Right renal pelvis (tissue), 4 donors: ENCODE data around the gene IRAK2. TPM values are rescaled to one million over a fixed set of nuclear protein-coding genes. Genes with fewer than 3 reads are reported as not detected.
A peak's percentile ranks its signal among the peaks of the same experiment; 100 is the strongest.

Experiments
- DNase-seq, 4 donors: peaks; one replicate each; pipeline ENCODE4 v3.0.0-alpha.2; 2013; ENCODE audit warnings: low read depth in 4 of 4, low spot score in 3 of 4, missing footprints in 1 of 4
- polyA plus RNA-seq, 4 donors: library from polyadenylated mRNA; unstranded; fragments of 120-200 nt; gene quantifications; one replicate each; pipeline ENCODE4 v1.2.1, GENCODE V29; 2013; ENCODE audit not compliant: insufficient read length in 4 of 4

Gene IRAK2
- polyA plus RNA-seq, 4 donors, result 0.65 to 1.1 (median 0.88) TPM

DNA sequence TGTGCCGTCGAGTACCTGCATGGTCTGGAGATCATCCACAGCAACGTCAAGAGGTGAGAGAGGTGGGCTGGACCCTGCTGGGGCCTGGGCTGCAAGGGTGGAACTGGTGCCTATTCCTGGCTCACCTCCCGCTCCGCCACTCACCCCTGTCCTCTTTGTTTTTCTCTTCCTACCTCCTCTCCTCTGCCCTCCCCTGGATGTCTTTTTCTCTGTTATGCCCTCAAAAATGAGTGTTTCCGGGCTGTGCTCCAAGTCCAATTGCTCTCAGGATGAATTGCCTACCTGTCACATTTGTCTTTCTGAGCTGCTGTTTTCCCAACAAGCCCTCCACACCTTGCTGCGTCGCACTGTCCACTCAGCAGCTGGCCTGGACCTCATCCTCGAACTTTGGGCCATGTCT is 55.0 kb downstream of the IRAK2 start:
- no peak for DNase-seq

DNA sequence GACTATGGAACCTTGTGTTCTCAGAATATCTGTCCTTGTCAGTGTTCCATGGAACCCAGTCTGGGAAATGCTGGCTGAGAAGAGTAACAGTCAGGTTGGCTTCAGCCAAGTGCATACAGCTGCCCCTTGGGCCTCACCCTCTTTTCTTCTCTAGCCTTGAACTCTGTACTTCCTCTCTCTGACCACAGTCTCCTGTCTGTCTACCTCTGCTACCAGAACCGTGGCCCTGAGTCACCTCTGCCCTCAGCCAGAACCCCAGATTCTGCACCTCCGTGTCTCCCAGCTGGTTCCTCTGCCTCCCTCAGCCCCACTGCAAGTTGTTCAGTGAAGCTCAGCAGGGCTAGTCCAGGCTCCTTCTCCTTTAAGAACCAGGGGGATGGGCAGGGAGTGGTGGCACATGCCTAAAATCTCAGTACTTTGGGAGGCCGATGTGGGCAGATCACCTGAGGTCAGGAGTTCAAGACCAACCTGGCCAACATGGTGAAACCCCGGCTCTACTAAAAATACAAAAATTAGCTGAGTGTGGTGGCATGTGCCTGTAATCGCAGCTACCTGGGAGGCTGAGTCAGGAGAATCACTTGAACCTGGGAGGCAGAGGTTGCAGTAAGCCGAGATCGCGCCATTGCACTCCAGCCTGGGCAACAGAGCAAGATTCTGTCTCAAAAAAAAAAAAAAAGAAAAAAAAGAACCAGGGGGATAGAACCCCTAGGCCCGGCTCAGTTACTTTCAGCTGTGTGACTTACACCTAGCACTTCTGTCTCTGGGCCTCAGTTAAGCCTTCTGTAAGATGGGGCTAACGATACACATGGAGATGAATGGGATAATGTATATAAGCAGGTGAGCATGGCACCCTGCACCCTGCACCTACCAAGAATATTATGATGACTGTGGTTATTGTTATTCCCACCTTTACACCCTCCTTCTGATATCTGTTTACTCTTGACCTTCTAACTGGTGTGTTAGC is 59.2 kb downstream of the IRAK2 start:
- DNase-seq, result no peak

DNA sequence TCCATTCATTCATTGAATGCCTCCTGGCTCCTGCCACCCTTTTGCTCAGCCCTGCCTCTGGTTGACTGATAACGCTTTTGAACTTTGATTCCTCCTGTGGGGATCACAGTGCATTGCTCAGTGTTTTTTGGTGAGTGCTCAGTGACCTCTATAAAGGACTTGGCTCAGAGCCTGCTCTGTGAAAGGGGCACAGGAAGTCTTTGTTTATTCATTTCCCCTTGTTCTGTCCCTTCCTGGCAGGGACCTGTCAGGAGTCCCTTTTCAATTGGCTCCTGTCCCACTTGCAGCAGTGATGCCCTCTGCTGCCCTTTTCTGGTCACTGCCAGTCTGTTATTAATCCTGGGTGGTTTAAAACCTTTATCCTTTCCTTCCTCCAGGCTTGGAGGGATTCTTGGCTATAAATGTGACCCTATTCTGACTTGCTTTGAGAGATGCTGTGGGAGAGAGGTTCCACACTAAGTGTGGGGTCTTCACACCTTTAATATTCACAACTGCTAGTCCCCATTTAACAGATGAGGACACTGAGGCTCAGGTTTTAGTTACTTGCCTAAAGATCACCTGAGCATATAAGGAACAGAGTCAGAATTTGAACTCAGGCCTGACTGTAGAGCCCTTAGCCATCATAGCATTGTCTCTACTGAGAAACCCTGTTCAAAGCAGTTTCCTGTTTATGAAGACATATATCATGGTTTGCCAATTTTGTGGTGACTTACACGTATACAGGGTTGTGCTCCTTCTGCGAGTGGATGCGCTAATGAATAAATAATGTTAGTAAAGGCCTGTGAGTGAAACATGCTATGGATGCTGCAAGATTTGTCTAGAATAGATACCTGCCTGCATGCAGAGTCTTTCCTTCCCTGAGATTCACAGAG is 60.3 kb downstream of the IRAK2 start:
- DNase-seq, result peak in 1 of 4 donors; percentile 48

DNA sequence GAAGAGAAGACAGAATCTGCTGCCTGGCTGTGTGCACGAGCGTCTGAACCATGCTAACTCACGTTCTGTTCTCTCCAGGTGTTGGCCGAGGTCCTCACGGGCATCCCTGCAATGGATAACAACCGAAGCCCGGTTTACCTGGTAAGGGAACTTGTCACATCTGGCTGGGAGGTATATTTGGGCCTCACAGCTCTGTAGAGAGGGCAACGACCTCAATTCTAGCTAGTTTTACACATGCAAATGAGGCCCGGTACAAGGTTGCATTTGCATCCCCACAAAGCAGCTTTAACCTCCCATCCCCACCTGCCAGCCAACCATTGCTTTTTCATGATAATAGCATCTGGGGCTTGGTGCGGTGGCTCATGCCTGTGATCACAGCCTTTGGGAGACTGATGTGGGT is 61.6 kb downstream of the IRAK2 start:
- DNase-seq, result no peak

DNA sequence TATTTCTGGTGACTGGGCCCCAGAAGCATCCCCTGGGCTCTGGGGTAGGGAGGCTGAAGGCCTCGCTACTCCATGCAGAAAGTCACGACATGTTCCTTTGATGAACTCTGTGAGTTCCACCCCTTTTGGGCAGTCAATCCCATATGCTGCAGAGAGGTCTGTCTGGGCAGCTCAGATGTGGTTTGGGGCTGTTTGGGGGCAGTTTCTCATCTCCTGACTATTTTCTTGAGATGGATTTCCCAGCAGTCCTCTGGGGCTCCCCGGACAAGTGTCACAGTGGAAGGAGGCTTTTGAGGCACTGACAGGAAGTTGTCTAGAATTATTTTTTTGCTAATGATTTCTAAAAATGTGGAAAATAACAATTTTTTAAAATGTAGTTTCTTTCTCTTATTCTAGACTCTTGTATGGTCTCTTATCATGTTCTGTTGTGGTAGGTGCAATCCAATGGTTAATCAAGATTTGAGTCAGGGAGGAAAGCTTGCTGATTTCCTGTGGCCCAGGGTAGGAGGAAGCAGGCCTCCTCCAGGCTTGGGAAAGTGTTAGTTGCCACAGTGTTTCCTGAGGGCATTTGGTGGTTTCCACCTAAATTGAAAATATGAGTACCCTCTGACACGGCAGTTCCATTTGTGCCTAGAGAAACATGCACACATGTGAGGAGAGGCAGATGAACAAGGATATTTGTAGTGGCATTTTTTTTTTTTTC is 63.7 kb downstream of the IRAK2 start:
- DNase-seq, result no peak

DNA sequence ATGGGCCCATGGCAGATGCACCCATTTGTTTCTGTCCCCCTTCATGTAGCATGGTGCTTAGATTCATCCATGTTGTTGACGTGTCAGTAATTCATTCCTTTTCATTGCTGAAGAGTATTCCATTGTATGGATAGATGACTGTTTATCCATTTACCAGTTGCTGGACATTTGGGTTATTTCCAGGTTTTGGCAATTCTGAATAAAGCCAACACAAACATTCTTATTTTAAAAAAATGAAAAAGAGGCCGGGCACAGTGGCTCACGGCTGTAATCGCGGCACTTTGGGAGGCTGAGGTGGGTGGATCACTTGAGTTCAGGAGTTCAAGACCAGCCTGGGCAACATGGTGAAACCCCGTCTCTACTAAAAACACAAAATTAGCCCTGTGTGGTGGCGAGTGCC is 64.9 kb downstream of the IRAK2 start:
- DNase-seq, result no peak

DNA sequence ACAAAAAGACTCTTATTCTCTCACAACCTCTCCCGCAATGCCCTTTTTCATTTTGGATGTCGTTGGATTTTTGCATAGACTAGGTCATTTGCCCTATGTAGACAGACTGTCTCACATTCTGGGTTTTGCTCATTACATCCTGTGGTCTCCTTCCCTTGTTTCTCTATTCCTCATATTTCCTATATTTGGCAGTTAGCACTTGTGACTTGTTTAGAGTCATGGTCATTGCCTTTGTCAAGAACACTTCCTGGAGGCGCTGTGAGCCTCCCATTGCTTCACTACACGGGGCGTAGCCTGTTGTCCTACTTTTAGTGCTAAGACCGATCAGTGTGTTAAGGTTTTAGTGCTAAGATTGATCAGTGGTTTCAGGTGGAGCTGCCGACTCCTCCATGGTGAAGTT is 67.4 kb downstream of the IRAK2 start:
- no peak for DNase-seq

DNA sequence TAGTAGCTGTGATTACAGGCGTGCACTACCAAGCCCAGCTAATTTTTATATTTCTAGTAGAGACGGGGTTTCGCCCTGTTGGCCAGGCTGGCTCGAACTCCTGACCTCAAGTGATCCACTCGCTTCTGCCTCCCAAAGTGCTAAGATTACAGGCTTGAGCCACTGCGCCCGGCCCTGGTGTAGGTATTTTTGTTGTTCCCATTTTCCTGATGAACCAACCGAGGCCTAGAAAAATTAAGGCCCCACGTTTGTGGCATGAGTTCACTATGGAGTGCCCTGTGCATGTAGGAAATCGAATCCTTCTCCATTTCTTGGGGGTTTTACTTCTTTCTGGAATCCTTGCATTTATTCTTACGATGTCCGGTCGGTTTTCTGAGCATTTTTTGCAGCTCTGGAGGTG is 69.3 kb downstream of the IRAK2 start:
- no peak for DNase-seq

DNA sequence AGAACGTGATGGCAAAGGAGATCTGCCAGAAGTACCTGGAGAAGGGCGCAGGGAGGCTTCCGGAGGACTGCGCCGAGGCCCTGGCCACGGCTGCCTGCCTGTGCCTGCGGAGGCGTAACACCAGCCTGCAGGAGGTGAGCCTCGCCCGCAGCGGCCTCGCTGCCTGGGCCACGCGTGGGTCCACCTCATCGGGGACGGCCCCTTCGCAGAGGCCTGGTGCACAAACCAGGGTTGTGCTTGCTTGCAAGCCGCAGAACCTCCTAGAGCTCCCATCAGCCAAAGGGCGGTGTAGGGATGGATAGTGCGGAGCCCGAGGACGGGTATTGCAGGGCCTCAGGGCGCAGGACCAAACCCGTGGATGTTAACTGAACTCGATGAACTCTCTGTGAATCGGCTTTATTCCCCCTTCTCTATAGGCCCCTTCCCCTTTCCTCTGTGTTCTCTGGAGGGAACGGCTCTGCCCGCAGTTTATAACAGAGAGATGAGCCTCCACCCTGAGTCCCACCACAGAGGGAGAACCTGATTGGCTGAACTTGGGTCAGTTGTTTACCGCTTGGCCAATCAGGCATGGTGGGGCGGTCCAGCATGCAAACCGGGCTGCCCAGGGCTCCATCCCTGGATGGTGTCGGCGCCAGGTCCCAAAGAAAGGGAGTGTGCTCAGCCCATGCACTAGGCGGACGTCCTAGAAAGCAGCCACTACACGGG is 70.0 kb downstream of the IRAK2 start:
- DNase-seq, result no peak

DNA sequence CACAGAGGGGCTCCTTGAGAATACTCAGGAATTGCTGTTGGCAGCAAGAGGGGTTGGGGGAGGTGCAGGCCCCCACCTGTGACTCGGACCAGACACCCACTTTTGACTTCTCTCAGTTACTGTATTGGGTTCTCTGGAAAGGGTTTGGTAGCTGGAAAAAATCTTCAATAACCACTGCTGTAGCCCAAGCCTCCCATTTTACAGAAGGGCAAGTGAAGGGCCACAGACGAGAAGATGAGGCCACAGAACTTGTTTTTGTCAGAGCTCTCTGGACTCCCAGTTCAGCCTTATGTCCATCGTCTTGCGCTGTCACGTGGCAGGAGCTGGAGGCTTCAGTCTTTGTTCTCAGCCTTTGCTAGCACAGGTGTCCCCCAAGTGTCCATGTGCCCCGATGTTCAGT is 70.8 kb downstream of the IRAK2 start:
- DNase-seq, result no peak

DNA sequence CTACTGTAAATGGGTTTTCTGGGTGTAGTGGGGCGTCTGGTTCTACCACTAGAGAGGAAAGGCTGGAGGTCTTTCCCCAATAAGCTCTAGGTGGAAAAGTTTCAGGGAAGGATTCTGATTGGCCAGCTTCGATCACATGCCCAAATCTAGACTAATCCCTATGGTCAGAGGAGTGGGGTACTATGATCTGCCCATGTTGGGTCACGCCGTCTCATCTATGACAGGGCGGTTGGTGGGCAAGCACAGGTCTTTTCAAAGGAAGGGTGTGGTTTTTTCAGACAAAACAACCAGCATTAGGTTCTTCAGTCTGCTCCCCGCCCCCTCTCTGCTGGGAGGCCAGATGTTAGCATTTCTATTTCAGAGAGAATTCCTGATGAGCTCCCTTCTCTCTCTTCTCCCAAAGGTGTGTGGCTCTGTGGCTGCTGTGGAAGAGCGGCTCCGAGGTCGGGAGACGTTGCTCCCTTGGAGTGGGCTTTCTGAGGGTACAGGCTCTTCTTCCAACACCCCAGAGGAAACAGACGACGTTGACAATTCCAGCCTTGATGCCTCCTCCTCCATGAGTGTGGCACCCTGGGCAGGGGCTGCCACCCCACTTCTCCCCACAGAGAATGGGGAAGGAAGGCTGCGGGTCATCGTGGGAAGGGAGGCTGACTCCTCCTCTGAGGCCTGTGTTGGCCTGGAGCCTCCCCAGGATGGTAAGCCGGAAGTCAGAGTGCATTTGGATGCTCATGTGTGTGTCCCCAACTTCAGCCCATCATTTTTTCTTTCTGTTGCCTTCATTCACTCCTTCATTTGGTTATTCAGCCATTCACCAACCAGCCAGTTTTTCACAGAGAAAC is 73.8 kb downstream of the IRAK2 start:
- no peak for DNase-seq

DNA sequence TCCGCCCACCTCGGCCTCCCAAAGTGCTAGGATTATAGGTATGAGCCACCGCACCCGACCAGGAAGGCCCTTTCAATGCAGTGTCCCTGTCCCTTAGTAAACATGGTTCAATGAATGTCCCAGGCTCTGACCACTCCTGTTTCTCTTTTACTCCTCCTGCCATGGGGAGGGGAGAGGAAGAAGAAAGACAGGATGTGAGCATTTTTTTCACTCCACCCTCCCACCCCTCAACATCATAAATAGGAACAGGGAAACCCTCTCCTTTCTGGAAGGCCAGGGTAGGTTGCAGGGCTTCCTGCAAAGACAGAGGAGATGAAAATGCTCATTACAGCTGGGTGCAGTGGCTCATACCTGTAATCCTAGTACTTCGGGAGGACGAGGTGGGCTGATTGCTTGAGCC is 76.1 kb downstream of the IRAK2 start:
- DNase-seq, result no peak

DNA sequence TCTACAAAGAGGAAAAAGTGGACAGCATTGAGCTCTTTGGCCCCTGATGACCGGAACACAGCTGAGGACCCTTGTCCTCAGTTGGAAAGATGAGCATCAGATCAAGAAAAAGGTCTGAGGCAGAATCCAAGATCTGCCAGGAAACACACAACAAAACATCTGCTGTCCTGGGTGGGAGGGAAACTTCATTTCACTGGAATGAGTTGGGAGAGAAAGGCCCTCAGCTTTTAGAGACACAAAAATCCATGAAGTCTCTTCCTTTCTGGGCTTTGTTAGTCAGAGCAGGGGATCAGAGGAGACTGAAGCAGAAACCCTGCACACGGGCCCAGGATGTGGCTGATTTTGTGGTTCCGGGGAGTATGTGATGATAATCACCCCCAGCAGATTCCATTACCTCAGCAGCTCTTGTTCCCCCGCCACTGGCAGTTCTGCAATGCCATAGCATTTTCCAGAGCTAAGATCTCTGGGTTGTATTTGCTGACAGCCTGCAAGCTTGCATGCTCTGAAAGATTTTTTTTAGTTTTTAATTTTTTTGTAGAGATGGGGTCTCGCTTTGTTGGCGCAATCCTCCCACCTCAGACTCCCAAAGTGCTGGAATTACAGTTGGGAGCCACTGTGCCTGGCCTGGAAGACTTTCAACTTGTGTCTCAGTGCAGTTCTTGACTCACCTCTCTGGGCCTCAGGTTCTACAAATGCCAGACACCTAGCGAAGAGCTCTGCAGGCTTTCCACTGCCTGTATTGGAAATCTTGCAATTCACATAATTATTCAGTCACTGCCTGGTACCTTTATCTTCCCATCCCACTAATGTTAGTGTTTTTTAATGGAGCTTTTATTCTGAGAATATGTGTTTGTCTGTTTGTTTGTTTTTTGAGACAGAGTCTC is 77.7 kb downstream of the IRAK2 start:
- no peak for DNase-seq

DNA sequence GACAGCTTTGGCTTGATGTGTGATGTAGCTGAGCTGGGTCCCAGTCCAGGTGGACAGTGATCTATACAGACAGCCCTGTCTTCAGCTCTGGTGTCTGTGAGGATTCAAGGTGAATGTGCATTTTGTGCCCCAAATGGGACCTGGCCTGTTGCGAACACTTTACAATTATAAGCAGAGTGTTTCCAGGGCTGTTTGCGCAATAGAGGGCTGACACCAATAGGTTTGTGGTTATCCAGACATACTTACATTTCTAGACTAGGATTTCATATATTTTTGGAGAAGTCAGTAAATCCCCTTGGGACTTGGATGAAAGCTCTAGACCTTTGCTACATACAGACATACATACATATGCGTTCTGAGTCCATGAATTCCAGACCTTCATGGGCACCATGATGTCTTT is 79.3 kb downstream of the IRAK2 start:
- no peak for DNase-seq

DNA sequence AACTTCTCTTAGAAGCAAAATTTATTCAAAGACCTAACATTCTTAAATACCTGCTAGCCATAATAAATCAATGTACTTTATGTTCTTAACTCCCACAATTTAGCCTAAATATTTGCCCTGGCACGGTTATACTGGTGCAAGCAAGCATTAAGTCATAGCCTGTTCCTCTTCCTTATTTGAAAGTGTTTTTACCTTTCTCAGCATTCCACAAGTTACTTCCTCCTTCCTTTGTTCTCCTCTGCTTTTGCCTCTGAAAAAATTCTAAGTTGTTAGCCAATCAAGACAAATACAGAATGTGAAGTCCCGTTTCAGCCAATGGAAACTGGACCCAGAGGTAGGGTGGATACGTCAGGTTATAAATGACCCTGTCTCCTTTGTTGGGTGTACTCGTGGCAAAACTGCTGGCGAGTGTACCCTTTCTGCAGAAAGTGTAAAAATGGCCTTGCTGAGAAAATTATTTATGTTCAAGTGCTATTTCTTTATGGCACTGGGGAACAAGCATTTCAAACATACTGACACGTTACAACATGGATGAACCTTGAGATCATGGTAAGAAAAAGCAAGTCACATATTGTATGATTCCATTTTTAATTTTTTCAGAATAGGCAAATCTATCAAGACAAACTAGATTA is 80.5 kb downstream of the IRAK2 start:
- no peak for DNase-seq

DNA sequence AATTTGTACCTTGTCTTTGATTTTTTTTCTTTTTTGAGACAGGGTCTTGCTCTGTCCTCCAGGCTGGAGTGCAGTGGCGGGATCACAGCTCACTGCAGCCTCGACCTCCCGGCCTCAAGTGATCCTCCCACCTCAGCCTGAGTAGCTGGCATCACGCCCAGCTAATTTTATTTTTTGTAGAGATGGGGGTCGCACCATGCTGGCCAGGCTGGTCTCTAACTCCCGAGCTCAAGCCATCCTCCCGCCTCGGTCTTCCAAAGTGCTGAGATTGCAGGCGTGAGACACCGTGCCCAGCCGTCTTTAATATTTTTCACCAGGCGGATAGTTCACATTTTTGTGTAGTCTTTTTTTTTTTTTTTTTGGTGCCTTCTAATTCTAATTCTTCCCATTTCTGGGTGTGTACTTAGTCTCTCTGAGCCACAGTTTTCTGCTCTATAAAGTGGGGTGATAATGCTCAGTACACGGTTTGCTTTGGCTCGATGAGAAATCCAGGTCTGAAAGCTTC is 83.0 kb downstream of the IRAK2 start:
- DNase-seq, result no peak

DNA sequence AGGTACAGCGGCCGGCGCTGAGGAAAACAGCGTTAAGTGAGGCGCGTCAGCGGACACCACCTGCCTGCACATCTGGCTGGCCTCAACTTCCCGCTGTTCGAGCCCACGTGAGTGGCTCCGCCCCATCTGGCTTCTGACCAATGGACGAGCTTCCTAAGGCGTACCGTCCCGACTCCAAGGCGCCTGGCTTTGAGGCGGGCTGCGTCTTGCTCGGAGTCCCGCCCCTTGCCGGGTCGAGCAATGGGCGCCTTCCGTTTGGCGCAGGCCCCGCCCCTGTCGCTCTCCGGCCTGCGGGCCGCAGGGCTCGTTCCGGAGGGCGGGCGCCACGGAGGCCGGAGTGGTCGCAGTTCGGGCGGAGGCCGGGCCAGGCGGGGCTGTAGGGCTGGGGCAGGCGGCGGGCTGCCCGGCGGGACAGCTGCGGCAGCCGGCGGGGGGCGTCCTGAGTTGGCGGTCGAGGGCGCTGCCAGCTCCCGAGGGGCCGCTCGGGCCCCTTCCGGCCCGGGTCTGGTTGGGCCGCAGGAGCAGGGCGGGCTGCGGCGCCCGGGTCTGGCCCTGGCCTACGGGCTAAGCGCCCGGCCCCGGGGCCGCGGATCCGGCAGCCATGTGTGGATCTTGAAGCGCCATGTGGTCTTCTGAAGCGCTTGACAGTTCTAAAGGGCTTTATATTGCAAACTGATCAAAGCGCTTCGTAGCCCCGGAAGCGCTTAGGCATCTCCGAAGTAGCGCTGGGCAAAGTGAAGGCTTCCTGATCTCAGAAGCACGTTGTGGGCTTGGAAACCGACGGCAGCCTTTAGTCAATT is 83.7 kb downstream of the IRAK2 start, which contains the start of gene TATDN2:
TATDN2 (plus strand) TSS at position 276 of the 800 bp plus-strand sequence. CDS start 742 bp downstream, outside the sequence.
- peak; percentile 81 to 91 (median 86) for DNase-seq
